BLaER1 (cell line): ENCODE results near the gene DNM1.

Experiments
- H3K27ac ChIP-seq: shearing (Covaris generic); formaldehyde crosslinking; 2 replicates; pipeline ENCODE4 v1.8.1; 2022
- H3K27me3 ChIP-seq: shearing (Covaris generic); formaldehyde crosslinking; 2 replicates; pipeline ENCODE4 v1.8.1; 2022
- H3K36me3 ChIP-seq: shearing (Covaris generic); formaldehyde crosslinking; 2 replicates; pipeline ENCODE4 v1.8.1; 2022
- H3K4me1 ChIP-seq: shearing (Covaris generic); formaldehyde crosslinking; 2 replicates; pipeline ENCODE4 v1.8.1; 2022
- H3K4me2 ChIP-seq: shearing (Covaris generic); formaldehyde crosslinking; 2 replicates; pipeline ENCODE4 v1.8.1; 2022
- H3K4me3 ChIP-seq: shearing (Covaris generic); formaldehyde crosslinking; 2 replicates; pipeline ENCODE4 v1.8.1; 2022
- H3K9ac ChIP-seq: shearing (Covaris generic); formaldehyde crosslinking; 2 replicates; pipeline ENCODE4 v1.8.1; 2022
- H3K9me3 ChIP-seq: shearing (Covaris generic); formaldehyde crosslinking; 2 replicates; pipeline ENCODE4 v1.8.1; 2022
- H4K20me1 ChIP-seq: shearing (Covaris generic); formaldehyde crosslinking; 2 replicates; pipeline ENCODE4 v1.8.1; 2022
- Cebpa-rat ChIP-seq: shearing (Covaris generic); IDR thresholded peaks from 2 replicates; pipeline ENCODE4 v1.8.1; 2022

The DNM1 gene

DNA sequence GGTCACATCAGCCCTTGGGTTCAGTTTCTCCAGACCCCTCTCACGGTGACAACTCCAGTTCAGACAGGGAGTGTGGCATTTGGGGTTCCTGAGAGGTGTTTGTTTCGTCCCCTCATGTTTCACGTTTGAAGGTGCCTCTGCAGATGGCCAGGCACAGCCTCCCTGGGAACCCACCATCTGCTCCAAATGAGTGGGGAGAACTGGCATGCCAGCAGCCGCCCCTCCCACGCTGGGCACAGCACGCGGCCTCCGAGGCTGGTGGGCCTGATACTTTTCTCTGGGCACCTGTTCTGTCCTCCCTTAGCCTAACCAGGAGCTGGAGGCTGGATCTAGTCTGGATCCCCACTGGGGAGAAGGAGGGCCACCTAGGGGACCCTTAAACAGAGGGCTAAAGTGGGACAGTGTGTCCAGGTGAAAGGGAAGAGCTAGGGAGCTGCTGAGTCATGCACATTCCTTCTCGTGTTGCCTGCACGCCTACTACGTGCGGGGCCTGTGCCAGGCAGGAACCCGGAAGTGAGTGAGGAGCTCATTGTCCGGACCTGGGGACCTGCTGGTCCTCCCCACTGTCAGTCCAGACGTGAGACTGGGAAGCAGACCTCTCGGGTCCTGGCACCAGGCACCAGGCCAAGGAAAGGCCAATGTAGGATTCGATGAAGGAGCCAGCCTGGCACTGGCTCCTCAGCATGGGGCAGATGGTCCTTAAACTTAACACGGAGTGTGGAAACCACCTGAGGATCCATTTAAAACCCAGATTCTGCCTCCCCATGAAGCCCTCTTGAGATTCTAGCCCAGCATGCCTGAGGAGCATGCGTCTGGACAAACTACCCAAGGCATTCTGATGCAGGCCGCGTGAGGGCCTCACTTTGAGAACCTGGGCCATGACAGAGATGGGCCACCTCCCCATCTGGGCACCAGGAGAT is 11.7 kb downstream of the DNM1 start:
- peak overlapping the region; percentile 31 for H3K27ac ChIP-seq
- no peaks in the 10 kb centered on the region for H3K27me3 ChIP-seq
- H3K4me3 ChIP-seq: no peak overlapping the region
- H3K36me3 ChIP-seq: no peaks in the 10 kb centered on the region
- H3K9ac ChIP-seq: no peak overlapping the region
- H3K4me2 ChIP-seq: peak overlapping the region; percentile 80
- no peak for TF ChIP-seq Cebpa-rat
- no peaks in the 10 kb centered on the region for H4K20me1 ChIP-seq
- peaks cover 64% of the 10 kb centered on the region for H3K4me1 ChIP-seq
- H3K9me3 ChIP-seq: no peaks in the 10 kb centered on the region

DNA sequence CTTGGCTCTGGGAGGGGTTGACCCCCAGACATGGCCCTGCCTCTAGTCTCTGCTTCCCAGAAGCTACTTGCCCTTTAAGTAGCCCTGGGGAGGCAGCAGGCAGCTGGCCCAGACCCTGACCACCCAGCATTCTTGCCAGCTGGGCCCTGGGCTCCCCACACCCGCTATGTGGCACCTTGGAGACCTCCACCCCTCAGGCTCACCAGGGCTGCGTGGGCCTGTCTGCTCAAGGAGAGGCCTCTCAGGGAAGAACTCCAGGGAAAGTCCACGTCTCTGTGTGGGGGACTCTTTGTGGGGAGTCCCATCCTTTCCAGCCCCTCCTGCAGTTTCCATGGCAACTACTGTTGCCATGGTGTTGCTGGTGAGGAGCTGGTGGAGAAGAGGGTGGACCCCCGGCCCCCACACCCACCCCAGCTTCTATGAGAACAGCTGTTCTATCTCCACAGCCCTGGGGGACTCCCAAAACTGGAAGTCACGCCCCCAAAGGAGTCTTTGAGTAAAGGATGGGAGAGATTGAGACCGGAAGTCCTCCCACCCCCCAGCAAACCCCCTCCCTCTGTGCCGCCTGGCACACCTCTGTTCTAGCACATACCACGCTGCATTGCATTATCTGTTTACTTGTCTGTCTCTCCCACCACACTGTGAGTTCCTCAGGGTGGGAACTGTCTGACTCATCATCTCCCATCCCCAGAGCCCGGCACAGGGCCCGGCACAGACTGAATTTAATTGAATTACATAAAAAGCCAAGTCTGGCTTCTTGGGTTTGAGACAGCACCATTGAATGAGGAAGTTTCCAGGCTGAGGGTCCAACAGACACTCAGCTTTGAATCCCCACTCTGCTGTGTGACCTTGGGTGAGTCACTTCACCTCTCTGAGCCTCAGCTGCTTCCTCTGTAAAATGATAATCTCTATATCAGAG is 12.6 kb downstream of the DNM1 start:
- H4K20me1 ChIP-seq: no peaks in the 10 kb centered on the region
- no peak overlapping the region for H3K4me3 ChIP-seq
- H3K9ac ChIP-seq: no peak overlapping the region
- peaks cover 62% of the 10 kb centered on the region for H3K4me1 ChIP-seq
- H3K4me2 ChIP-seq: 0 out of 2 replicates have a peak overlapping the region, but pooled peaks have one; percentile 80
- no peaks in the 10 kb centered on the region for H3K27me3 ChIP-seq
- TF ChIP-seq Cebpa-rat: no peak
- no peaks in the 10 kb centered on the region for H3K36me3 ChIP-seq
- no peaks in the 10 kb centered on the region for H3K9me3 ChIP-seq
- peak overlapping the region; percentile 31 for H3K27ac ChIP-seq

DNA sequence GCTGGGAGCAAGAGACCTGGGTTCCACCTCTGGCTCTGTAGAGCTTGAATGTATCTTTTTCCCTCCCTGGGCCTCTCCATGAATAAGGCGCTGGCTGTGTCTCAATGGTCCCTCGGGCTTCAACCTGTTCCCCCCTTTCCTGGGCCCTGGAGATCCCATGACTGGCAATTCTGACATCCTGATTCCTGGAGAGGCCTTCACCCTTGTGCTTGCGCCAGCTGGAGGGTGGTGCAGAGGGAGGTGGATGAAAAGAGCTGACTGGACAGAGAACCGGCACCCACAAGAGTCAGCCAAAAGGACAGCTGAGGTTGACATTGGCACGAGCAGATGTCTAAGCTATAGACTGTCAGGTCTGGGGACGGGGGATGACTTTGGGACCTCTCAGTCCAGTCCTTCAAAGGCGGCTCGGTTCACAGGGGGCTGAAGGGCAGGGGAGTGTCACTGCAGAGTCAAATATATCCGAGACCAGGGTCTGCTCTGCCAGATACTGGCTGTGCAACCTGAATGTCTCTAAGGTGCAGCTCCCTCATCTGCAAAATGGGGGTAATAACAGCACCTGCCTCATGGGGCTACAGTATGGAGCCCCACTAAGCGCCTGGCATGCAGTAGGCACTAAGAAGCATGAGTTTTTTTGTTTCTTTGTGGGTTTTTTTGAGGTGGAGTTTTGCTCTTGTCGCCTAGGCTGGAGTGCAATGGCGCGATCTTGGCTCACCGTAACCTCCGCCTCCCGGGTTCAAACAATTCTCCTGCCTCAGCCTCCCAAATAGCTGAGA is 13.8 kb downstream of the DNM1 start:
- H4K20me1 ChIP-seq: no peaks in the 10 kb centered on the region
- H3K27ac ChIP-seq: no peak overlapping the region
- no peak overlapping the region for H3K4me3 ChIP-seq
- no peaks in the 10 kb centered on the region for H3K27me3 ChIP-seq
- no peaks in the 10 kb centered on the region for H3K9me3 ChIP-seq
- peaks cover 1% of the 10 kb centered on the region for H3K36me3 ChIP-seq
- peaks cover 55% of the 10 kb centered on the region for H3K4me1 ChIP-seq
- no peak overlapping the region for H3K9ac ChIP-seq
- TF ChIP-seq Cebpa-rat: no peak
- no peak overlapping the region for H3K4me2 ChIP-seq

DNA sequence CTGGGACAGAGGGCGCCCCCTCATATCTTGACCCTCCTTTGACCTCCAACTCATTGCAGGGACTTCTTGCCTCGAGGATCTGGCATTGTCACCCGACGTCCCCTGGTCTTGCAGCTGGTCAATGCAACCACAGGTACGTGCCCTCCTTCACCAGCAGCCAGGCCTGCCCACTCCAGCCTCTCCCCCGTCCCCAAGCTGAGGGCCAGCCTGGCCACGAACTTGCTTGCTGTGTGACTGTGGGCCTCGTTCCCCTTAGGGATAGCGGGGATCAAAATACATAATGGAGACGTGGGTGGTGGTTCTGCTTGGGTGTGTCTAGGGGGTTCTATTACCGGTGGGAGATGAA is 15.0 kb downstream of the DNM1 start:
- Histone ChIP-seq H3K9ac (peak overlapping the region; percentile 49; the same call in 1 of the 2 replicates), H3K36me3 (peaks cover 12% of the 10 kb centered on the region), H3K4me1 (peaks cover 43% of the 10 kb centered on the region), H3K9me3 (no peaks in the 10 kb centered on the region), H3K4me2 (peak overlapping the region; percentile 86), H3K4me3 (peak overlapping the region; percentile 60), H3K27me3 (no peaks in the 10 kb centered on the region), H3K27ac (peak overlapping the region; percentile 48; the same call in 1 of the 2 replicates), H4K20me1 (no peaks in the 10 kb centered on the region)
- no peak for TF ChIP-seq Cebpa-rat

DNA sequence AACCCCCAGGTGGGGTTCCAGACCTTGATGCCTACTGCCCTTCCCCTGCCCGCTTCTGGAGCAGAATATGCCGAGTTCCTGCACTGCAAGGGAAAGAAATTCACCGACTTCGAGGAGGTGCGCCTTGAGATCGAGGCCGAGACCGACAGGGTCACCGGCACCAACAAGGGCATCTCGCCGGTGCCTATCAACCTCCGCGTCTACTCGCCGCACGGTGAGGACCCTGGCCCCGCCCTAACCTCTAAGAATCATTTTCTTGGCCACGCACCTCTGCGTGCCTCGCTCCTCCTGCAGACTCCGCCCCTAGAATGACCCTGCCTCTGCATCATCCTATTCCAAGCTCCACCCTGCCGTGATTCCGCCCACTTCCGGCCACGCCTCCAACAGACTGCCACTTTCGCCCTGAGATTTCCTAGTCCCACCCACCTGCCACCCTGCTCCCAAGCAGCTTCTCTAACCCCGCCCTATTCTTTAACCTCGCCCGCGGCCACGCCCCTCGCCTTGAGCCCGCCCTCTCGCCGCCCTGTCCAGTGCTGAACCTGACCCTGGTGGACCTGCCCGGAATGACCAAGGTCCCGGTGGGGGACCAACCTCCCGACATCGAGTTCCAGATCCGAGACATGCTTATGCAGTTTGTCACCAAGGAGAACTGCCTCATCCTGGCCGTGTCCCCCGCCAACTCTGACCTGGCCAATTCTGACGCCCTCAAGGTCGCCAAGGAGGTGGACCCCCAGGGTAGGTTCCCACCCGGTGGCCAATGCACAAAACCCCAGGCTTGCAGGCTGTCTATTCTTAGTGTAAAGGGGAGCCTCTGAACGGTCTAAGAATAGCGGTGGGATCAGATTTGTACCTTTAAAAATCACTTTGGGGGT is 15.6 kb downstream of the DNM1 start:
- no peaks in the 10 kb centered on the region for H3K9me3 ChIP-seq
- H4K20me1 ChIP-seq: no peaks in the 10 kb centered on the region
- peak overlapping the region; percentile 60 for H3K4me3 ChIP-seq
- peaks cover 12% of the 10 kb centered on the region for H3K36me3 ChIP-seq
- TF ChIP-seq Cebpa-rat: no peak
- H3K4me2 ChIP-seq: peak overlapping the region; percentile 86
- H3K27me3 ChIP-seq: no peaks in the 10 kb centered on the region
- peak overlapping the region; percentile 49; the same call in 1 of the 2 replicates for H3K9ac ChIP-seq
- peak overlapping the region; percentile 48; the same call in 1 of the 2 replicates for H3K27ac ChIP-seq
- peaks cover 38% of the 10 kb centered on the region for H3K4me1 ChIP-seq

DNA sequence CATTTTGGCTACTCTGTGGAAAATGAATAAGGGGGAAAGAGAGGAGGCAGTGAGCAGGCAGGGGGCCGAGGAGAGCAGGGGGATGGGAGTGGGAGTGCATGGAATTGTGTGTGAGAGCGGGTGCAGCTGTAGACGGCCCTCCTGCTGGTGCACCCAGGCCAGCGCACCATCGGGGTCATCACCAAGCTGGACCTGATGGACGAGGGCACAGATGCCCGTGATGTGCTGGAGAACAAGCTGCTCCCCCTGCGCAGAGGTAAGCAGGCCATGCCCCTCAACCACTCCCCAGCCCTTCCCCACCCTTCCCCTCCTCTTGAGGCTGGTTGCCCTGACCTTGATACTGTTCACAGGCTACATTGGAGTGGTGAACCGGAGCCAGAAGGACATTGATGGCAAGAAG is 16.7 kb downstream of the DNM1 start:
- Histone ChIP-seq H3K9me3 (no peaks in the 10 kb centered on the region), H3K36me3 (peaks cover 12% of the 10 kb centered on the region), H3K27ac (no peak overlapping the region), H3K9ac (no peak overlapping the region), H4K20me1 (no peaks in the 10 kb centered on the region), H3K4me3 (no peak overlapping the region), H3K27me3 (no peaks in the 10 kb centered on the region), H3K4me1 (peaks cover 27% of the 10 kb centered on the region), H3K4me2 (no peak overlapping the region)
- TF ChIP-seq Cebpa-rat: no peak

DNA sequence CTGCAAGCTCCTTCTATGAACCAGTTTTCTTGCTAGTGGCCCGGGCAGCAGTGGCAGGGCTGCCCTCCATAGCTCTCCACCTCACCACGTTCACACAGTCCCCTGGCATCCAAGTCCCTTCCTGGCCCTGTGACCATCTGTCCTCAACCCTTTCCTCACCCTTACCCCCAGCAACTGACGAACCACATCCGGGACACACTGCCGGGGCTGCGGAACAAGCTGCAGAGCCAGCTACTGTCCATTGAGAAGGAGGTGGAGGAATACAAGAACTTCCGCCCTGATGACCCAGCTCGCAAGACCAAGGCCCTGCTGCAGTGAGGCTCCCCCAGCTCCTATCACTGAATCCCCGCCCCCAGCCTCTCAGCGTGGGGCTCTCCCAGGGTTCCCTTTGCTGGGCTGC is 18.8 kb downstream of the DNM1 start:
- no peak for TF ChIP-seq Cebpa-rat
- Histone ChIP-seq H3K9me3 (no peaks in the 10 kb centered on the region), H3K36me3 (peaks cover 12% of the 10 kb centered on the region)

DNA sequence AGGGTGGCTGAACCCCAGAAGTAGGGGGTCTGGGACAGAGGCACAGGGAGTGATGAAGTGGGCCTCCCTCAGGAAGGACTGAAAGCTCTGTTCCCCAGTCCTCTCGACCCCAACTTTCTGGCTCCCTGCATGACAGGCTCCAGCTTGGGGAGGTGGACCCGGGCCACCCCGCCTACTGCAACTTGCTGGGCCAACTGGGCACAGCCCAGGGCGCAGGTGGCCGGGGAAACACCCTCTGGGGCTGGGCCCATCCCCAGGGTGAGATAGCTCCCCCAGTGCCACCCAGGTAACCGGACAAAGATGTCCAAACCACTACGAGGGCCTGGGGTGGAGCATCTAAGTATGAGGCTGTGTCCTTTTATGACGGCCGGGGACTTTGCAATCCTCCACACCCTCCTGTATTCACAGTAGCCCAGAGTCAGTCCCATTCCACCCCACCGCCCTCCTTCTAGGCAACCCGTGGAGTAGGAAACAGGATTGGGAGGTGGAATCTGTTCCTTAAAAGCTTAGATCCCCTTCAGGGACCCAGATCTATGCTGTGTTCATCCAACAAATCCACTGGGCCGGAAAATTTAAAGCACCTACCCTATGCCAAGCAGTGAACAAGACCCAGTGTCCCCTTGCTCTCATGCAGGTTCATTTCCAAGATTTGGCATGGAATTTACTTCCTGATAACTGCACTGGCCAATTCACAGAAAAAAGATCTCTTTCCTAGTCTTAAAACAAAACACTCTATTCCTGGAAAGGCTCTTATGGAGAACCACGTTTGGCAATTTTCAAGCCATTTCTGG is 19.9 kb downstream of the DNM1 start:
- no peak overlapping the region for H3K4me2 ChIP-seq
- no peak overlapping the region for H3K9ac ChIP-seq
- H3K27ac ChIP-seq: no peak overlapping the region
- H3K9me3 ChIP-seq: no peaks in the 10 kb centered on the region
- no peaks in the 10 kb centered on the region for H4K20me1 ChIP-seq
- no peaks in the 10 kb centered on the region for H3K27me3 ChIP-seq
- no peak for TF ChIP-seq Cebpa-rat
- no peak overlapping the region for H3K4me3 ChIP-seq
- peaks cover 14% of the 10 kb centered on the region for H3K4me1 ChIP-seq
- H3K36me3 ChIP-seq: peaks cover 12% of the 10 kb centered on the region

More for the DNA sequence above, 18.8 kb downstream of the DNM1 start:
- Histone ChIP-seq H3K27me3 (no peaks in the 10 kb centered on the region), H3K4me2 (no peak overlapping the region), H3K4me3 (no peak overlapping the region), H3K27ac (no peak overlapping the region), H4K20me1 (no peaks in the 10 kb centered on the region), H3K4me1 (peaks cover 19% of the 10 kb centered on the region), H3K9ac (no peak overlapping the region)
